SK-N-SH (cell line): ENCODE measurements around the gene CTDSPL2.

ENCODE experiments used
- CHD2 ChIP-seq: fragments of 150-350 bp; IDR thresholded peaks from 2 replicates; pipeline ENCODE4 v1.6.1; 2018; ENCODE audit warnings: low read length; ENCODE audit not compliant: partially characterized antibody
- CTCF ChIP-seq: fragments of 200-600 bp; sonication (generic); IDR thresholded peaks from 2 replicates; pipeline ENCODE4 v1.6.1; 2017; ENCODE audit warnings: antibody characterized with exemption, mild to moderate bottlenecking, moderate library complexity
- FOXJ3 ChIP-seq: sonication (generic); formaldehyde crosslinking; IDR thresholded peaks from 2 replicates; pipeline ENCODE4 v1.5.1; 2020; ENCODE audit warnings: mild to moderate bottlenecking, missing genetic modification reagents
- GABPA ChIP-seq: IDR thresholded peaks from 2 replicates; pipeline ENCODE4 v1.4.0; 2012; ENCODE audit warnings: low read depth, mild to moderate bottlenecking
- MEF2A ChIP-seq: IDR thresholded peaks from 2 replicates; pipeline ENCODE4 v1.4.0; 2012; ENCODE audit warnings: low read depth, borderline replicate concordance
- MXI1 ChIP-seq: IDR thresholded peaks from 2 replicates; pipeline ENCODE4 v1.6.1; 2012; ENCODE audit warnings: mild to moderate bottlenecking, low read depth, low read length, improper control_type of control experiment
- POLR2AphosphoS5 ChIP-seq: IDR thresholded peaks from 2 replicates; pipeline ENCODE4 v1.6.1; 2012; ENCODE audit warnings: low read depth, low read length
- RCOR1 ChIP-seq: fragments of 150-350 bp; IDR thresholded peaks from 2 replicates; pipeline ENCODE4 v1.6.1; 2017; ENCODE audit warnings: antibody characterized with exemption, low read length
- SIN3A ChIP-seq: IDR thresholded peaks from 2 replicates; pipeline ENCODE4 v1.6.1; 2012; ENCODE audit warnings: low read depth, mild to moderate bottlenecking, low read length, moderate library complexity, borderline replicate concordance
- SMC3 ChIP-seq: IDR thresholded peaks from 2 replicates; pipeline ENCODE4 v1.6.1; 2012; ENCODE audit warnings: low read depth, low read length, improper control_type of control experiment
- TF ChIP-seq, protein P1 (sequence below): IDR thresholded peaks from 2 replicates; pipeline ENCODE4 v1.4.0; 2012; ENCODE audit warnings: low read depth

DNA sequence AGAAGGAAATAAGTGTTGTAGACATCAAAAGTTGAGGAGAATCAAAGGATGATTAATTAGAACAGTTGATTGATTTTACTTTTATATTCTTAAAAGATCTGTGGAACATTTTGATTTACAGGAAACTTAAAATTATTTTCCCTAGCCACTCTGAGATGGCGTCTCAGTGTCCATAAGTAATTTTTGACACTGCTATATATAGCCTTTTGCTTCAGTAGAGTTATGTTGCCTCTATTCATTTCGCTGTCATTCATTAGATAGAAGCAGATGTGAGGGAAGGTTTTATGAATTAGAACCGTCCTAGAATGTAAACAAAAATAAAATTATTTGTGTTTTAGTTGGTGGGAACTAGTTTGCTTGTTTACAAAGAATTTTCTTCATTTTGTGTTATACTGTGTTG is 58.5 kb downstream of the CTDSPL2 start:
- TF ChIP-seq CTCF = no peak
- no peak for TF ChIP-seq CHD2
- TF ChIP-seq, protein P1, sequence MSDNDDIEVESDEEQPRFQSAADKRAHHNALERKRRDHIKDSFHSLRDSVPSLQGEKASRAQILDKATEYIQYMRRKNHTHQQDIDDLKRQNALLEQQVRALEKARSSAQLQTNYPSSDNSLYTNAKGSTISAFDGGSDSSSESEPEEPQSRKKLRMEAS = no peak
- TF ChIP-seq SMC3 = no peak
- no peak for TF ChIP-seq POLR2AphosphoS5
- TF ChIP-seq SIN3A = no peak
- TF ChIP-seq MEF2A = no peak
- TF ChIP-seq MXI1 = no peak
- TF ChIP-seq RCOR1 = no peak
- no peak for TF ChIP-seq GABPA
- no peak for TF ChIP-seq FOXJ3
